ENCODE results near the gene DCP2. TPM values are rescaled to one million over a fixed set of nuclear protein-coding genes. Genes with fewer than 3 reads are reported as not detected.

Gene DCP2
- total RNA-seq, 1 donor from 2014 or later: 93.0 TPM

DNA sequence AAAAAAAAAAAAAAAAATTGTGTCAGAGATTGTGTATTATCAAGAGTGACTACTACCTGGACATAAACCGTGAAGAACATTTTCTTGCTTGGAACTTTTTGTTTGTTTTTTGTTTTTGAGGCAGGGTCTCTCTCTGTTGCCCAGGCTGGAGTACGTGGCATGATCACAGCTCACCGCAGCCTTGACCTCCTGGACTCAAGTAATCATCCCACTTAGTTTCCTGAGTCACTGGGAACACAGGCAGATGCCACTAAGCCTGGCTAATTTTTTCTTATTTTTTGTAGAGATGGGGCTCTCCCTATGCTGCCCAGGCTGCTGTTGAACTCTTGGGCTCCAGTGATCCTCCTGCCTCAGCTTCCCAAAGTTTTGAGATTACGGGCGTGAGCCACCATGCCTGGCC, 25.8 kb downstream of the DCP2 start:
- H3K27ac Mint-ChIP-seq: no peak overlapping the region
- H3K4me3 Mint-ChIP-seq (ENCODE audit: low read depth): no peak overlapping the region
- no peaks in the 10 kb centered on the region for H3K27me3 Mint-ChIP-seq
- no peak for DNase-seq (ENCODE audit: low spot score, unreplicated experiment)
- peaks cover 5% of the 10 kb centered on the region for H3K4me1 Mint-ChIP-seq (ENCODE audit: low read depth)
- H3K36me3 Mint-ChIP-seq (ENCODE audit: insufficient read depth): peaks cover 15% of the 10 kb centered on the region
- no peaks in the 10 kb centered on the region for H3K9me3 Mint-ChIP-seq (ENCODE audit: low read depth)
- TF ChIP-seq, protein P1, sequence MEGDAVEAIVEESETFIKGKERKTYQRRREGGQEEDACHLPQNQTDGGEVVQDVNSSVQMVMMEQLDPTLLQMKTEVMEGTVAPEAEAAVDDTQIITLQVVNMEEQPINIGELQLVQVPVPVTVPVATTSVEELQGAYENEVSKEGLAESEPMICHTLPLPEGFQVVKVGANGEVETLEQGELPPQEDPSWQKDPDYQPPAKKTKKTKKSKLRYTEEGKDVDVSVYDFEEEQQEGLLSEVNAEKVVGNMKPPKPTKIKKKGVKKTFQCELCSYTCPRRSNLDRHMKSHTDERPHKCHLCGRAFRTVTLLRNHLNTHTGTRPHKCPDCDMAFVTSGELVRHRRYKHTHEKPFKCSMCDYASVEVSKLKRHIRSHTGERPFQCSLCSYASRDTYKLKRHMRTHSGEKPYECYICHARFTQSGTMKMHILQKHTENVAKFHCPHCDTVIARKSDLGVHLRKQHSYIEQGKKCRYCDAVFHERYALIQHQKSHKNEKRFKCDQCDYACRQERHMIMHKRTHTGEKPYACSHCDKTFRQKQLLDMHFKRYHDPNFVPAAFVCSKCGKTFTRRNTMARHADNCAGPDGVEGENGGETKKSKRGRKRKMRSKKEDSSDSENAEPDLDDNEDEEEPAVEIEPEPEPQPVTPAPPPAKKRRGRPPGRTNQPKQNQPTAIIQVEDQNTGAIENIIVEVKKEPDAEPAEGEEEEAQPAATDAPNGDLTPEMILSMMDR (IDR thresholded peaks at IDR 0.05; ENCODE audit: unreplicated experiment): no peak

DNA sequence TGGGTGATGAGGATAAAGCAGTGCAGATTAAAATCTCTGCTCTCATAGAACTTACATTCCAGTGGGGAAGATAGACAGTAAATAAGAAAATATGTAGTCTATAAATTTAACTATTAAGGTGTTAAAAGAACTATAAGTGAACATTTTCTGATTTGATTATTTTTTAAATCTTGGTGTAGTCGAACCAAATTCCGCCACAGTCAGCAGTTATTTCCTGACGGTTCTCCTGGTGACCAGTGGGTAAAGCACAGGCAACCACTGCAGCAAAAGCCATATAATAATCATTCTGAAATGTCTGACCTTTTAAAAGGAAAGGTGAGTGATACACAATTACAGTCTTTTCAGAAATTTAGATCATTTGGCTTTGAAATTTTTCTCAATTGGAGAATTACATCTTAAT, 27.2 kb downstream of the DCP2 start:
- Mint-ChIP-seq H3K27me3 (no peaks in the 10 kb centered on the region), H3K4me3 (ENCODE audit: low read depth) (no peak overlapping the region)

DNA sequence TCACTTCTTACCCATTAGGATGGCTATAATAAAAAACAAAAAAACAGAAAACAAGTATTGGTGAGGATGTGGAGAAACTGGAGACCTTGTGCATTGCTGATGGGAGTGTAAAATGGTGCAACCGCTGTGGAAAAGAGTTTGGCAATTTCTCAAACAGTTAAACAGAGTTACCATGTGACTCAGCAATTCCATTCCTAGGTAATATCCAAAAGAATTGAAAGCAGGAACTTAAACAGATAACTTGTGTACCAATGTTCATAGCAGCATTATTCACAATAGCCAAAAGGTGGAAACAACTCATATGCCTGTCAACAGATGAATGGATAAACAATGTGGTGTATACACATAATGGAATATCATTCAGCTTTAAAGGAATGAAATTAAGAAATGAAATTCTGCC, 28.9 kb downstream of the DCP2 start:
- TF ChIP-seq, protein P1 (IDR thresholded peaks at IDR 0.05; ENCODE audit: unreplicated experiment): no peak
- Mint-ChIP-seq H3K4me3 (ENCODE audit: low read depth) (no peak overlapping the region), H3K27me3 (no peaks in the 10 kb centered on the region), H3K4me1 (ENCODE audit: low read depth) (no peaks in the 10 kb centered on the region), H3K36me3 (ENCODE audit: insufficient read depth) (peaks cover 24% of the 10 kb centered on the region), H3K27ac (no peak overlapping the region), H3K9me3 (ENCODE audit: low read depth) (no peaks in the 10 kb centered on the region)
- no peak for DNase-seq (ENCODE audit: low spot score, unreplicated experiment)

More for the DNA sequence above, 27.2 kb downstream of the DCP2 start:
- no peaks in the 10 kb centered on the region for H3K9me3 Mint-ChIP-seq (ENCODE audit: low read depth)
- no peak overlapping the region for H3K27ac Mint-ChIP-seq
- TF ChIP-seq, protein P1 (IDR thresholded peaks at IDR 0.05; ENCODE audit: unreplicated experiment): no peak
- H3K4me1 Mint-ChIP-seq (ENCODE audit: low read depth): no peaks in the 10 kb centered on the region
- H3K36me3 Mint-ChIP-seq (ENCODE audit: insufficient read depth): peaks cover 20% of the 10 kb centered on the region
- no peak for DNase-seq (ENCODE audit: low spot score, unreplicated experiment)

DNA sequence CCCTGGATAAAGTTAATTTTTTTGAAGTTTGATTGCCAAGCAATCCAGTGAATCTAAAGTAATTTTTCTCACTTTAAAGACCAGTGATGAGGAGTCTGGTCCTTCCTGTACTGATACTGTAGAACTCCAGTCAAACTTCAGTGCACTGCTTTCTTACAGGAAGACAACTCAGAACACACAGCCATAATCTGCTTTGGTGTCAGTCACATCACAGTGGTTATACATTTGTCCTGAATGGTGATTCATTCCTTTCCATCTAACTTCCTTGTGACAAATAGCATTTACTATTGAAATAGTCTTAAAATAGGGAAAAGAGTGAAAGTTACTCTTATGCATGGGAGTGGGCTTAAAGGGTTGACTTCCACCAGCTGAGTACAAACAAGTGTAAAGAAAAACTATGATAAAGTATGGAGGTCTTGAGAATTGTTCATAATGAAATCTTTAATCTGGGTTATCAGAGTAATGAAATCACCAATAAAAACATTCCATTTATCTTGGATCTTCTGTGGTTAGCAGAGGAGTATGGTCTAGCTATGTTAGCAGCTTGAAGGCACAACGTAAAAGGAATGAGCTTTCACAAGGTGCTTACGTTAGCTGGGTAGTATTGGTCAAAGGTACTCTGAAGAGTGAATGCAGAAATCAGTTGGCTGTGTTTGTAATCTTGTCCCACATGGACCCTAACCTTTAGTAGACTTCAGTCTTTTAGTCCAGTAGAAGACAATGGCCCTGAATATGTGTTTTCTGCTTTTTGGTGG, 41.5 kb downstream of the DCP2 start:
- DNase-seq (ENCODE audit: low spot score, unreplicated experiment): no peak
- Mint-ChIP-seq H3K27ac (no peak overlapping the region), H3K9me3 (ENCODE audit: low read depth) (no peaks in the 10 kb centered on the region), H3K36me3 (ENCODE audit: insufficient read depth) (peaks cover 5% of the 10 kb centered on the region), H3K4me1 (ENCODE audit: low read depth) (peaks cover 7% of the 10 kb centered on the region), H3K27me3 (no peaks in the 10 kb centered on the region), H3K4me3 (ENCODE audit: low read depth) (no peak overlapping the region)
- TF ChIP-seq, protein P1 (IDR thresholded peaks at IDR 0.05; ENCODE audit: unreplicated experiment): no peak

DNA sequence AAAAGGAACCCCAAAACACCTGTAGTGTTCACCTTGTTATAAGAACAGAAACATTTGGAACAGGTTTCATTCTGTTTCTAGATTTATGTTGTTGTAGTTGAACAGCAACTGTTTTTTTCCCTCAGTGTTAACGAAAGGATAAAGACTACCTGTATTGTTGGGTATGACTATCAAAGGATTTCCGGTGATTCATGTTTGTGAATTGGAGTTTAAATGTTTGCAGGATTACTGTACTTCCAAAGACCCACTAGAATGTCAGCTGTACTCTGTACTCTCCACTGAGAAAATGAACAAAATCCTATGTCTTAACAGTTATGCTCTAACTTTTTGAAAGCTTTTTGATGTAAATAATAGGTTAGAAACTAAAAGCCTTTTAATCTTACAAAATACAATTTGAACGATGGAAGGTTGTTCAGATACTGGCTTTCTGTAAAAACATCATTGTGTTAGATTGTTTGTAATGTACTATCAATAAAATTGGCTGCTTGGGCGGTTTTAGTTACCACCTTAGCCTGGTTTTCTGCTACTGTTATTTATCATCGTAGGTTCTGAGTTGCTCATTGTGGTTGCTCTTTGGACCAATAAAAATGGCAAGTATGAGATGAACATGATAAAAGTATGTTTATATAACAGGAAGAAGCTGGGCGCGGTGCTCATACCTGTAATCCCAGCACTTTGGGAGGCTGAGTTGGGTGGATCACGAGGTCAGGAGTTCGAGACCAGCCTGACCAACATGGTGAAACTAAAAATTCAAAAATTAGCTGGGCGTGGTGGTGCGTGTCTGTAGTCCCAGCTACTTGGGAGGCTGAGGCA, 44.1 kb downstream of the DCP2 start:
- no peak overlapping the region for H3K27ac Mint-ChIP-seq
- no peaks in the 10 kb centered on the region for H3K27me3 Mint-ChIP-seq
- TF ChIP-seq, protein P1 (IDR thresholded peaks at IDR 0.05; ENCODE audit: unreplicated experiment): no peak
- H3K36me3 Mint-ChIP-seq (ENCODE audit: insufficient read depth): peaks cover 6% of the 10 kb centered on the region
- H3K9me3 Mint-ChIP-seq (ENCODE audit: low read depth): no peaks in the 10 kb centered on the region
- DNase-seq (ENCODE audit: low spot score, unreplicated experiment): no peak
- peaks cover 12% of the 10 kb centered on the region for H3K4me1 Mint-ChIP-seq (ENCODE audit: low read depth)
- H3K4me3 Mint-ChIP-seq (ENCODE audit: low read depth): no peak overlapping the region
